Skeletal muscle satellite cell (primary cell): Measurements from ENCODE around the gene ZFAND3. TPM values are rescaled to one million over a fixed set of nuclear protein-coding genes. Genes with fewer than 3 reads are reported as not detected.

Source experiments
- H3K27me3 ChIP-seq: 2 replicates; pipeline ENCODE4 v1.7.0; 2013; ENCODE audit warnings: low read length; ENCODE audit not compliant: control insufficient read depth, insufficient read depth
- H3K36me3 ChIP-seq: 2 replicates; pipeline ENCODE4 v1.7.0; 2013; ENCODE audit warnings: mild to moderate bottlenecking, control low read depth, low read length; ENCODE audit not compliant: insufficient read depth
- H3K4me1 ChIP-seq: 2 replicates; pipeline ENCODE4 v1.7.0; 2013; ENCODE audit warnings: low read length; ENCODE audit not compliant: control insufficient read depth, insufficient read depth
- H3K4me2 ChIP-seq: 2 replicates; pipeline ENCODE4 v1.7.0; 2013; ENCODE audit warnings: mild to moderate bottlenecking, low read length
- H3K4me3 ChIP-seq: 2 replicates; pipeline ENCODE4 v1.7.0; 2013; ENCODE audit warnings: low read length
- H3K9ac ChIP-seq: 2 replicates; pipeline ENCODE4 v1.7.0; 2013; ENCODE audit warnings: mild to moderate bottlenecking, low read depth, low read length, moderate library complexity
- H3K9me3 ChIP-seq: replicated peaks from 2 replicates; pipeline ENCODE4 v1.7.0; 2013; ENCODE audit warnings: mild to moderate bottlenecking, control low read depth, low read length
- small RNA-seq: library from RNA; depleted of rRNA; stranded (forward); fragments of <200 nt; gene quantifications from one replicate; pipeline ENCODE3, GENCODE V24; 2012

ZFAND3 gene

GRCh38 chr6:38193481-38194281 lies 374.2 kb downstream of the ZFAND3 start:
- H3K9me3 ChIP-seq, result no peaks in the 10 kb centered on the region
- no peak overlapping the region for H3K4me2 ChIP-seq
- H3K4me1 ChIP-seq, result no peaks in the 10 kb centered on the region
- no peaks in the 10 kb centered on the region for H3K36me3 ChIP-seq
- H3K4me3 ChIP-seq, result no peak overlapping the region
- H3K9ac ChIP-seq, result no peak overlapping the region
- no peaks in the 10 kb centered on the region for H3K27me3 ChIP-seq

GRCh38 chr6:38194282-38194572 lies 374.7 kb downstream of the ZFAND3 start:
- Histone ChIP-seq H3K4me1 (no peaks in the 10 kb centered on the region), H3K9ac (no peak overlapping the region), H3K9me3 (no peaks in the 10 kb centered on the region), H3K36me3 (no peaks in the 10 kb centered on the region), H3K27me3 (no peaks in the 10 kb centered on the region), H3K4me2 (no peak overlapping the region), H3K4me3 (no peak overlapping the region)

GRCh38 chr6:38194589-38194988 lies 375.1 kb downstream of the ZFAND3 start:
- no peak overlapping the region for H3K4me2 ChIP-seq
- no peaks in the 10 kb centered on the region for H3K9me3 ChIP-seq
- no peaks in the 10 kb centered on the region for H3K27me3 ChIP-seq
- H3K36me3 ChIP-seq, result no peaks in the 10 kb centered on the region
- H3K9ac ChIP-seq, result no peak overlapping the region
- H3K4me1 ChIP-seq, result no peaks in the 10 kb centered on the region
- no peak overlapping the region for H3K4me3 ChIP-seq

- Histone ChIP-seq H3K4me2 (no peak overlapping the region), H3K9me3 (no peaks in the 10 kb centered on the region), H3K9ac (no peak overlapping the region), H3K4me3 (no peak overlapping the region), H3K4me1 (no peaks in the 10 kb centered on the region), H3K27me3 (no peaks in the 10 kb centered on the region), H3K36me3 (no peaks in the 10 kb centered on the region)
Observed at GRCh38 chr6:38195113-38195635, 375.6 kb downstream of the ZFAND3 start.

GRCh38 chr6:38198219-38198618 lies 378.7 kb downstream of the ZFAND3 start:
- Histone ChIP-seq H3K9me3 (no peaks in the 10 kb centered on the region), H3K36me3 (no peaks in the 10 kb centered on the region), H3K27me3 (no peaks in the 10 kb centered on the region), H3K9ac (no peak overlapping the region), H3K4me2 (no peak overlapping the region), H3K4me1 (no peaks in the 10 kb centered on the region), H3K4me3 (no peak overlapping the region)

Small RNAs within 50 kb of the gene (small RNA-seq; reads per million reads assigned to genes)
- not detected for gene RN7SL285P
- not detected for gene RNU1-87P
